Neuron (in vitro differentiated cells): ENCODE data around the gene AXL.

ENCODE experiments used
- H2AFZ ChIP-seq: one replicate; pipeline ENCODE4 v1.6.1; 2013; ENCODE audit warnings: low read depth, mild to moderate bottlenecking, inconsistent platforms, low read length, moderate library complexity
- H3K27me3 ChIP-seq: one replicate; pipeline ENCODE4 v1.6.1; 2013; ENCODE audit warnings: low read length; ENCODE audit not compliant: insufficient read depth
- H3K36me3 ChIP-seq: one replicate; pipeline ENCODE4 v1.6.1; 2013; ENCODE audit warnings: low read length; ENCODE audit not compliant: insufficient read depth
- H3K4me1 ChIP-seq: one replicate; pipeline ENCODE4 v1.6.1; 2013; ENCODE audit warnings: low read length; ENCODE audit not compliant: insufficient read depth
- H3K4me3 ChIP-seq: 2 replicates; pipeline ENCODE4 v1.5.1; 2013; ENCODE audit warnings: mild to moderate bottlenecking, low read length, moderate library complexity
- H3K9me3 ChIP-seq: one replicate; pipeline ENCODE4 v1.6.1; 2013; ENCODE audit warnings: low read length

The AXL gene

GRCh38 chr19:41234512-41235168 is 15.6 kb downstream of the AXL start:
- no peaks in the 10 kb centered on the region for H3K27me3 ChIP-seq
- no peaks in the 10 kb centered on the region for H3K9me3 ChIP-seq
- H3K4me1 ChIP-seq: no peaks in the 10 kb centered on the region
- H2AFZ ChIP-seq: no peak overlapping the region
- H3K36me3 ChIP-seq: peaks cover 14% of the 10 kb centered on the region
- H3K4me3 ChIP-seq: no peak overlapping the region

- Histone ChIP-seq H2AFZ (no peak overlapping the region), H3K27me3 (no peaks in the 10 kb centered on the region), H3K4me1 (no peaks in the 10 kb centered on the region), H3K9me3 (no peaks in the 10 kb centered on the region), H3K36me3 (peaks cover 15% of the 10 kb centered on the region), H3K4me3 (no peak overlapping the region)
These were observed 16.5 kb downstream of the AXL start for GRCh38 chr19:41235480-41235879.

GRCh38 chr19:41238244-41238643 is 19.2 kb downstream of the AXL start:
- H2AFZ ChIP-seq: no peak overlapping the region
- H3K9me3 ChIP-seq: no peaks in the 10 kb centered on the region
- no peaks in the 10 kb centered on the region for H3K4me1 ChIP-seq
- peaks cover 20% of the 10 kb centered on the region for H3K36me3 ChIP-seq
- H3K4me3 ChIP-seq: no peak overlapping the region
- no peaks in the 10 kb centered on the region for H3K27me3 ChIP-seq

- H3K9me3 ChIP-seq: no peaks in the 10 kb centered on the region
- H3K36me3 ChIP-seq: peaks cover 20% of the 10 kb centered on the region
- H2AFZ ChIP-seq: no peak overlapping the region
- H3K4me1 ChIP-seq: no peaks in the 10 kb centered on the region
- no peak overlapping the region for H3K4me3 ChIP-seq
- H3K27me3 ChIP-seq: no peaks in the 10 kb centered on the region
These were observed 20.3 kb downstream of the AXL start for GRCh38 chr19:41239363-41239762.

- Histone ChIP-seq H3K9me3 (no peaks in the 10 kb centered on the region), H3K36me3 (peaks cover 22% of the 10 kb centered on the region), H3K27me3 (no peaks in the 10 kb centered on the region), H3K4me3 (no peak overlapping the region), H3K4me1 (no peaks in the 10 kb centered on the region), H2AFZ (no peak overlapping the region)
These were observed 21.0 kb downstream of the AXL start for GRCh38 chr19:41239961-41240574.

- Histone ChIP-seq H3K36me3 (peaks cover 25% of the 10 kb centered on the region), H3K27me3 (no peaks in the 10 kb centered on the region)
These were observed 22.8 kb downstream of the AXL start for GRCh38 chr19:41241859-41242258.

GRCh38 chr19:41244117-41244516 is 25.1 kb downstream of the AXL start:
- Histone ChIP-seq H3K4me3 (no peak overlapping the region), H2AFZ (no peak overlapping the region), H3K36me3 (peaks cover 23% of the 10 kb centered on the region), H3K4me1 (peaks cover 2% of the 10 kb centered on the region), H3K27me3 (no peaks in the 10 kb centered on the region), H3K9me3 (no peaks in the 10 kb centered on the region)

More at GRCh38 chr19:41241859-41242258, 22.8 kb downstream of the AXL start:
- no peak overlapping the region for H3K4me3 ChIP-seq
- H2AFZ ChIP-seq: no peak overlapping the region
- H3K4me1 ChIP-seq: peaks cover 2% of the 10 kb centered on the region
- no peaks in the 10 kb centered on the region for H3K9me3 ChIP-seq

- Histone ChIP-seq H3K9me3 (no peaks in the 10 kb centered on the region), H3K27me3 (no peaks in the 10 kb centered on the region), H3K36me3 (peaks cover 13% of the 10 kb centered on the region), H3K4me3 (no peak overlapping the region), H3K4me1 (peaks cover 2% of the 10 kb centered on the region), H2AFZ (no peak overlapping the region)
These were observed 26.8 kb downstream of the AXL start for GRCh38 chr19:41245843-41246242.

GRCh38 chr19:41248895-41249294 is 29.9 kb downstream of the AXL start:
- Histone ChIP-seq H3K27me3 (no peaks in the 10 kb centered on the region), H2AFZ (no peak overlapping the region), H3K4me1 (peaks cover 2% of the 10 kb centered on the region), H3K9me3 (no peaks in the 10 kb centered on the region), H3K4me3 (no peak overlapping the region), H3K36me3 (peaks cover 19% of the 10 kb centered on the region)

GRCh38 chr19:41249707-41250423 is 30.8 kb downstream of the AXL start:
- H3K27me3 ChIP-seq: no peaks in the 10 kb centered on the region
- no peak overlapping the region for H2AFZ ChIP-seq
- no peaks in the 10 kb centered on the region for H3K9me3 ChIP-seq
- peaks cover 2% of the 10 kb centered on the region for H3K4me1 ChIP-seq
- no peak overlapping the region for H3K4me3 ChIP-seq
- H3K36me3 ChIP-seq: peaks cover 17% of the 10 kb centered on the region

GRCh38 chr19:41253660-41254059 is 34.6 kb downstream of the AXL start:
- no peaks in the 10 kb centered on the region for H3K9me3 ChIP-seq
- H3K36me3 ChIP-seq: peaks cover 25% of the 10 kb centered on the region
- H3K27me3 ChIP-seq: no peaks in the 10 kb centered on the region
- no peak overlapping the region for H2AFZ ChIP-seq
- no peaks in the 10 kb centered on the region for H3K4me1 ChIP-seq
- no peak overlapping the region for H3K4me3 ChIP-seq

GRCh38 chr19:41255171-41255570 is 36.1 kb downstream of the AXL start:
- H2AFZ ChIP-seq: no peak overlapping the region
- H3K4me3 ChIP-seq: no peak overlapping the region
- no peaks in the 10 kb centered on the region for H3K4me1 ChIP-seq
- H3K27me3 ChIP-seq: no peaks in the 10 kb centered on the region
- H3K36me3 ChIP-seq: peaks cover 26% of the 10 kb centered on the region
- no peaks in the 10 kb centered on the region for H3K9me3 ChIP-seq

GRCh38 chr19:41261474-41262190 is 42.6 kb downstream of the AXL start:
- peaks cover 18% of the 10 kb centered on the region for H3K36me3 ChIP-seq
- peaks cover 15% of the 10 kb centered on the region for H3K4me1 ChIP-seq
- H3K27me3 ChIP-seq: no peaks in the 10 kb centered on the region
- H2AFZ ChIP-seq: peak overlapping the region; percentile 31
- H3K4me3 ChIP-seq: peak overlapping the region; percentile 90
- no peaks in the 10 kb centered on the region for H3K9me3 ChIP-seq
